ENCODE results near the gene COL17A1. TPM values are rescaled to one million over a fixed set of nuclear protein-coding genes. Genes with fewer than 3 reads are reported as not detected.

Gene COL17A1
- total and polyA plus RNA-seq, 2 of the 13 experiments (the other 11 are each of a cell fraction or from before 2014, with no cell fraction given), result 0.03 TPM; not detected in 1

DNA sequence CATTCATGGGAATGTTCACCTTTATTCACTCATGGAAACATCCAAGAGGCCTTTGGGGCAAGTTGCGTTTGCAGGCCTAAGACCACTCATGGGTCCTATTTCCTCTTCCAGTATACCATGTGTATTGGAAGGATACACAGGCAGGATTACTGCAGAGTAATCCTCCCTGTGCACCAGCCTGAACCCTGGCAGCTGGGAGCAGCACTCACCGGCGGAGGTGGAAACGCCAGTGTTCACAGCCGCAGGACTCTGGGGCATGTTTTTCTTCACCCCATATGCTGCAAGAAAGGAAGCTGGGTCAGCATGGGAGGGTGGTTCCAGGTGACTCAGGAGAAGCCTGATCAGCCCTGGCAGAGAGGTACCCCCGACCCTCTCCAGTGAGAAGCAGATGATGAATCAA lies 24.5 kb downstream of the COL17A1 start:
- CTCF ChIA-PET (ENCODE audit: low intra/inter-chr PET ratio, low total read pairs), result no interaction called here

More for the DNA sequence above, 24.5 kb downstream of the COL17A1 start:
- DNase-seq (ENCODE audit: low spot score) (no peak), FAIRE-seq (no peak), ATAC-seq (no peak)
- Histone ChIP-seq H4K20me1 (ENCODE audit: insufficient read depth, low read length) (no peaks in the 10 kb centered on the region), H3K4me2 (ENCODE audit: low read depth, low read length) (no peak overlapping the region), H3K27ac (ENCODE audit: extremely low read length, insufficient read depth, low read length) (no peak overlapping the region), H3K9me3 (ENCODE audit: low read length) (no peaks in the 10 kb centered on the region), H3K36me3 (replicated peaks in 1 of 2; ENCODE audit: control insufficient read depth in 1 of 2, insufficient read depth in 2 of 2, low read length in 2 of 2) (no peaks in the 10 kb centered on the region), H3K4me1 (ENCODE audit: insufficient read depth, low read length) (no peaks in the 10 kb centered on the region), H3K9ac (ENCODE audit: insufficient read depth, low read depth, low read length) (no peak overlapping the region), H3K4me3 (replicated peaks in 1 of 3; ENCODE audit: insufficient read depth in 1 of 3, low read depth in 2 of 3, low read length in 3 of 3) (no peak overlapping the region), H2AFZ (ENCODE audit: low read length) (no peak overlapping the region), H3K79me2 (ENCODE audit: insufficient read depth, low read length) (no peaks in the 10 kb centered on the region), H3K27me3 (ENCODE audit: control insufficient read depth in 1 of 2, insufficient read depth in 2 of 2, low read length in 2 of 2) (peaks cover 3 to 21% of the 10 kb centered on the region in 2 experiments; a peak in 2 of 5 replicates)
- intact Hi-C loops (cut with micrococcal nuclease; ENCODE audit: unreplicated experiment) (no loop called here), in situ Hi-C loops (cut with HindIII; ENCODE audit: extremely low pct_ligation_motif_present, low pct_unique_long_range_greater_than_20kb) (no loop called here)
- POLR2A ChIA-PET, result no interaction called here
- BruUV-seq (replicated peaks), result no TSS peak
- 25% methylated on average over 2 of the region's 6 CpGs for WGBS (ENCODE audit: low lambda C conversion rate)
- no peak for TF ChIP-seq ZNF792 (CRISPR knock-in tag; IDR thresholded peaks at IDR 0.05)
- TF ChIP-seq RFXAP (CRISPR knock-in tag; IDR thresholded peaks at IDR 0.05; ENCODE audit: borderline replicate concordance), result no peak
- TF ChIP-seq ZNF773 (CRISPR knock-in tag; IDR thresholded peaks at IDR 0.05; ENCODE audit: borderline replicate concordance), result no peak
- TF ChIP-seq, protein P1, sequence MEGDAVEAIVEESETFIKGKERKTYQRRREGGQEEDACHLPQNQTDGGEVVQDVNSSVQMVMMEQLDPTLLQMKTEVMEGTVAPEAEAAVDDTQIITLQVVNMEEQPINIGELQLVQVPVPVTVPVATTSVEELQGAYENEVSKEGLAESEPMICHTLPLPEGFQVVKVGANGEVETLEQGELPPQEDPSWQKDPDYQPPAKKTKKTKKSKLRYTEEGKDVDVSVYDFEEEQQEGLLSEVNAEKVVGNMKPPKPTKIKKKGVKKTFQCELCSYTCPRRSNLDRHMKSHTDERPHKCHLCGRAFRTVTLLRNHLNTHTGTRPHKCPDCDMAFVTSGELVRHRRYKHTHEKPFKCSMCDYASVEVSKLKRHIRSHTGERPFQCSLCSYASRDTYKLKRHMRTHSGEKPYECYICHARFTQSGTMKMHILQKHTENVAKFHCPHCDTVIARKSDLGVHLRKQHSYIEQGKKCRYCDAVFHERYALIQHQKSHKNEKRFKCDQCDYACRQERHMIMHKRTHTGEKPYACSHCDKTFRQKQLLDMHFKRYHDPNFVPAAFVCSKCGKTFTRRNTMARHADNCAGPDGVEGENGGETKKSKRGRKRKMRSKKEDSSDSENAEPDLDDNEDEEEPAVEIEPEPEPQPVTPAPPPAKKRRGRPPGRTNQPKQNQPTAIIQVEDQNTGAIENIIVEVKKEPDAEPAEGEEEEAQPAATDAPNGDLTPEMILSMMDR (CRISPR knock-in tag; IDR thresholded peaks at IDR 0.05), result no peak
- no peak for TF ChIP-seq HMG20A (CRISPR knock-in tag; IDR thresholded peaks at IDR 0.05; ENCODE audit: borderline replicate concordance)
- TF ChIP-seq SAFB2 (CRISPR knock-in tag; IDR thresholded peaks at IDR 0.05; ENCODE audit: borderline replicate concordance, low read depth), result no peak
- TF ChIP-seq SP1 (IDR thresholded peaks at IDR 0.05), result no peak
- no peak for TF ChIP-seq SP1 (CRISPR knock-in tag; IDR thresholded peaks at IDR 0.05)
- TF ChIP-seq NR2C2 (CRISPR knock-in tag; IDR thresholded peaks at IDR 0.05; ENCODE audit: borderline replicate concordance), result no peak
- TF ChIP-seq ZNF775 (CRISPR knock-in tag; IDR thresholded peaks at IDR 0.05; ENCODE audit: borderline replicate concordance), result no peak
- no peak for TF ChIP-seq ZNF317 (CRISPR knock-in tag; IDR thresholded peaks at IDR 0.05)
- no peak for TF ChIP-seq ZFP1 (CRISPR knock-in tag; IDR thresholded peaks at IDR 0.05)
- TF ChIP-seq PCBP1 (IDR thresholded peaks at IDR 0.05; ENCODE audit: borderline replicate concordance, low read depth, low read length), result no peak
- no peak for TF ChIP-seq HOXA7 (CRISPR knock-in tag; IDR thresholded peaks at IDR 0.05)
- TF ChIP-seq NR3C1 (CRISPR knock-in tag; IDR thresholded peaks at IDR 0.05), result no peak
